CD8-positive, alpha-beta memory T cell (primary cell): Measurements from ENCODE around the gene KRTAP12-4. TPM values are rescaled to one million over a fixed set of nuclear protein-coding genes. Genes with fewer than 3 reads are reported as not detected.

Experiments
- CTCF ChIA-PET: fragments of 350-600 bp; sonication (Branson Sonifier 250); formaldehyde crosslinking; loops from one replicate; lab custom pipeline; 2021; ENCODE audit warnings: antibody characterized with exemption; lab: Charles Lee
- POLR2A ChIA-PET: fragments of 350-600 bp; sonication (Branson Sonifier 250); formaldehyde crosslinking; loops from one replicate; lab custom pipeline; 2021; ENCODE audit warnings: antibody characterized with exemption; lab: Charles Lee
- DNase-seq, 5 donors: peaks; one replicate each; pipeline versions ENCODE4 v3.0.0 to v3.0.0-alpha.2; 2020 to 2022; ENCODE audit warnings: mixed read lengths in 1 of 5
- H3K27ac ChIP-seq: one replicate; pipeline ENCODE4 v1.7.0; 2013; ENCODE audit warnings: low read depth, mild to moderate bottlenecking, low read length, moderate library complexity
- H3K27me3 ChIP-seq: 2 replicates; pipeline ENCODE4 v1.7.0; 2013; ENCODE audit warnings: low read length, mild to moderate bottlenecking; ENCODE audit not compliant: insufficient read depth, poor library complexity, severe bottlenecking
- H3K36me3 ChIP-seq: 2 replicates; pipeline ENCODE4 v1.7.0; 2013; ENCODE audit warnings: mild to moderate bottlenecking, low read length, moderate library complexity; ENCODE audit not compliant: insufficient read depth
- H3K4me1 ChIP-seq: 2 replicates; pipeline ENCODE4 v1.7.0; 2013; ENCODE audit warnings: mild to moderate bottlenecking, low read length, moderate library complexity; ENCODE audit not compliant: insufficient read depth
- H3K4me3 ChIP-seq: 2 replicates; pipeline ENCODE4 v1.7.0; 2013; ENCODE audit warnings: mild to moderate bottlenecking, low read length
- H3K9me3 ChIP-seq: 2 replicates; pipeline ENCODE4 v1.7.0; 2013; ENCODE audit warnings: mild to moderate bottlenecking, low read length
- H3K27ac Mint-ChIP-seq, 8 donors: one replicate each; pipeline ENCODE4 v1.8.0; 2020 to 2021; ENCODE audit warnings: mixed read lengths in 8 of 8, mild to moderate bottlenecking in 6 of 8, inconsistent platforms in 3 of 8, moderate library complexity in 3 of 8
- H3K27me3 Mint-ChIP-seq, 2 donors: one replicate each; pipeline ENCODE4 v1.8.0; 2020 to 2021; ENCODE audit warnings: mixed read lengths in 2 of 2, mild to moderate bottlenecking in 1 of 2, moderate library complexity in 1 of 2
- H3K36me3 Mint-ChIP-seq, 3 donors: one replicate each; pipeline ENCODE4 v1.8.0; 2020 to 2021; ENCODE audit warnings: mixed read lengths in 3 of 3, inconsistent platforms in 1 of 3, mild to moderate bottlenecking in 1 of 3
- H3K4me1 Mint-ChIP-seq, 3 donors: one replicate each; pipeline ENCODE4 v1.8.0; 2020 to 2021; ENCODE audit warnings: mixed read lengths in 3 of 3, inconsistent platforms in 1 of 3, mild to moderate bottlenecking in 1 of 3
- H3K4me3 Mint-ChIP-seq, 7 donors: one replicate each; pipeline ENCODE4 v1.8.0; 2020 to 2021; ENCODE audit warnings: mixed read lengths in 7 of 7, mild to moderate bottlenecking in 6 of 7, moderate library complexity in 4 of 7, inconsistent platforms in 2 of 7
- H3K9me3 Mint-ChIP-seq, 5 donors: one replicate each; pipeline ENCODE4 v1.8.0; 2020 to 2022; ENCODE audit warnings: mixed read lengths in 5 of 5, mild to moderate bottlenecking in 3 of 5, moderate library complexity in 2 of 5, inconsistent platforms in 1 of 5
- polyA plus RNA-seq: library from polyadenylated mRNA; unstranded; fragments of 300-500 nt; fragmentation: Illumina TruSeq; gene quantifications from one replicate; pipeline ENCODE4 v1.2.3, GENCODE V29; 2021
- total RNA-seq, 2 experiments: library from RNA; stranded (reverse); gene quantifications; one replicate each; pipeline ENCODE4 v1.2.3, GENCODE V29; 2021

Gene KRTAP12-4
- total and polyA plus RNA-seq, 3 experiments from 2014 or later = not detected

DNA sequence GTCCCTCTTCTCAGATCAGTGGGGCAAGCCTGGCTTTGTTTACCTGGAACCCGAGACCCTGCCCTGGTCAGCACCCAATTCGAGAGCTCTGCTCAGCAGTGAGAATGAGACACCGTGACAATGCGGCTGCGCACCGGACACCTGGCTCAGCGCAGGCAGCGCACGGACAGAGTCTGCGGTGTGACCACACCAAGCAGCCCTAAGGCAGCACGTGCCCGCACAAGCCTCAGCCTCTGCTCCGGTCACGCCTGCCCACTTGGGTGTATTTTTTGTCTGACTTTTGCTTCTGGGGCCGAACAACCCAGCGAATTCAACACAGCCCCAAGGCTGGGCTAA is 37.9 kb downstream of the KRTAP12-4 start:
- Mint-ChIP-seq H3K4me1 (peaks cover 42 to 59% (median 54%) of the 10 kb centered on the region in 3 donors), H3K27ac (peak overlapping the region in 2 of 8 donors; percentile 24 to 66), H3K9me3 (peaks cover 18 to 26% (median 22%) of the 10 kb centered on the region in 5 donors), H3K27me3 (peaks cover 0 to 2% of the 10 kb centered on the region in 2 donors), H3K4me3 (no peak overlapping the region), H3K36me3 (peaks cover 10 to 22% (median 17%) of the 10 kb centered on the region in 3 donors)
- H3K4me3 ChIP-seq = no peak overlapping the region
- peaks cover 3% of the 10 kb centered on the region for H3K9me3 ChIP-seq
- ChIA-PET CTCF (no interaction called here), POLR2A (no interaction called here)
- H3K27ac ChIP-seq = no peak overlapping the region
- no peak for DNase-seq
- H3K4me1 ChIP-seq = peaks cover 47% of the 10 kb centered on the region
- no peaks in the 10 kb centered on the region for H3K27me3 ChIP-seq
- no peaks in the 10 kb centered on the region for H3K36me3 ChIP-seq

DNA sequence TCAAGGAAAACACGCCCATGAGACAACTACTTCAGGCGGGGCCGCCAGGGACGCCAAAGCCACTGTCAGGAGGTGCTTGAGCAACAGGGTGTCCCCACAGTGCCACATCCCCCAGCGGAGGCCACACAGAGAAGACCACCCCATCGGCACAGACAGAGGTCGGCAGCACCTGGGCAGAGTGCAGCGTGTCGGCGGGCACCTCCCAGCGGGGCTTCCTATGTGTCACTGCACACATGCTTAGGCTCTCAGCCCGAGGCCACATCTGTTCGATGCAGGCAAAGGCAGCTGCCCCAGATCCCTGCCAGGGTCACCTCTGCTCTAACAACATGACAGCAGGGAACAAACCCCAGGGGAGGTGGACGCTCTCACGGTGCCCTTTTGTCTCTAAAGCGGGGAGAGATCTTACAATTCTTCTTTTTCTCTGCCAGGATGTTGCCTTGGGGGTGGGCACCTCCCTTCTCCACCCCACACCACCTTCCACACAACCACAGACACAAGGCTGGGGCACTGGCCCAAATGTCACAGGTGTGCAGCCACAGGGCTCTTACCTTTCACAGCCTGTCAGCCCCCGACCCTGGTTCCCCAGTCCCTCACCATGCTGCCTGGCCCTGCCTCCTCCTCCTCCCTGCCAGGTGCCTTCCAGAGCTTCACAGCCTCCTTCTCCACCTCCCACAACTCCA is 38.4 kb downstream of the KRTAP12-4 start:
- DNase-seq = peak in 1 of 5 donors; percentile 18
- no peak overlapping the region for H3K27ac ChIP-seq
- Mint-ChIP-seq H3K4me1 (peaks cover 42 to 59% (median 54%) of the 10 kb centered on the region in 3 donors), H3K4me3 (peak overlapping the region in 1 of 7 donors; percentile 72), H3K27me3 (peaks cover 0 to 2% of the 10 kb centered on the region in 2 donors), H3K36me3 (peaks cover 10 to 26% (median 20%) of the 10 kb centered on the region in 3 donors), H3K9me3 (peaks cover 18 to 29% (median 26%) of the 10 kb centered on the region in 5 donors), H3K27ac (peak overlapping the region in 5 of 8 donors; percentile 17 to 75 (median 45))
- ChIA-PET CTCF (no interaction called here), POLR2A (no interaction called here)
- H3K4me1 ChIP-seq = peaks cover 47% of the 10 kb centered on the region
- no peaks in the 10 kb centered on the region for H3K36me3 ChIP-seq
- no peak overlapping the region for H3K4me3 ChIP-seq
- no peaks in the 10 kb centered on the region for H3K27me3 ChIP-seq
- H3K9me3 ChIP-seq = peaks cover 4% of the 10 kb centered on the region

DNA sequence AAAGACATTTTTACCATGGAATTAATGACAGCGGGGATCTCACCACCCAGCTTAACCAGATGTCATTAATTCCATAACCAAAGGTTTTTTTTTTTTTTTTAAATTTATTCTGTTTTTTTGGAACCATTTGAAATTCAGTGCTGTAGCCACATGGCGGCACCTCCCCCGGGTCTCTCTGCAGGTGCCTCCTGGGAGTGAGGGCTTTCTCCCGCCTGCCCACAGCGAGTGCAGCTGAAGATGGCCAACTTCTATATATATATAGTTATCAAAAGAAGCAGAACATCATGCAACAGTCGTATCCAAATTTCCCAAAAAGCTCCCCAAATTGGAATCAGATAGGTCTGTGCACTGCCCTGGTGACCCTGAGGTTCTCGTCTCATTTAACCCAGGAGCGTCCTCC is 39.0 kb downstream of the KRTAP12-4 start:
- H3K27ac ChIP-seq = no peak overlapping the region
- H3K9me3 ChIP-seq = peaks cover 4% of the 10 kb centered on the region
- H3K4me1 ChIP-seq = peaks cover 47% of the 10 kb centered on the region
- Mint-ChIP-seq H3K4me3 (no peak overlapping the region), H3K27me3 (peaks cover 0 to 2% of the 10 kb centered on the region in 2 donors), H3K4me1 (peaks cover 40 to 55% (median 51%) of the 10 kb centered on the region in 3 donors), H3K27ac (peak overlapping the region in 2 of 8 donors; percentile 17 to 75), H3K36me3 (peaks cover 9 to 24% (median 16%) of the 10 kb centered on the region in 3 donors), H3K9me3 (peaks cover 13 to 27% (median 25%) of the 10 kb centered on the region in 5 donors)
- H3K36me3 ChIP-seq = no peaks in the 10 kb centered on the region
- DNase-seq = no peak
- ChIA-PET CTCF (no interaction called here), POLR2A (no interaction called here)
- no peaks in the 10 kb centered on the region for H3K27me3 ChIP-seq
- no peak overlapping the region for H3K4me3 ChIP-seq

DNA sequence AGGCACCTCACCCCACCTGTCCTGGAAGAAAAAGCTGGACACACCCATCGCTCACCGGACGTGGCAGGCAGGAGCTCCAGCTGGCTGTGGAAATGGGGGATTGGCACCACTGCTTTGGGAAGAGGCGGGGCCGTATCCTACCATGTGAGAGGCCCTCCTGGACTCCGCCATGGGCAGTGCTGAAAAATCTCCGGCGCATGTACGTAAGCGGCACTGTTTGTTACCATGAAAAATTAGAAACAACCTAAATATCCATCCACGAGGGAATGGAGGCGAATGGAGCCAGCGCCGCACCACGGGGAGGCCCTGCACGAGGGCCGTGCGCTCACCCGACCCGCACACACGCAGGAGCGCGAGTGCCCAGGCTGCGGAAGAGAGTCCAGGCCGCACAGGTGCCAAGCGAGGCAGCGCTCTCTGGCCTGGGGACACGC is 39.5 kb downstream of the KRTAP12-4 start:
- CTCF ChIA-PET = no interaction called here
- DNase-seq = no peak

DNA sequence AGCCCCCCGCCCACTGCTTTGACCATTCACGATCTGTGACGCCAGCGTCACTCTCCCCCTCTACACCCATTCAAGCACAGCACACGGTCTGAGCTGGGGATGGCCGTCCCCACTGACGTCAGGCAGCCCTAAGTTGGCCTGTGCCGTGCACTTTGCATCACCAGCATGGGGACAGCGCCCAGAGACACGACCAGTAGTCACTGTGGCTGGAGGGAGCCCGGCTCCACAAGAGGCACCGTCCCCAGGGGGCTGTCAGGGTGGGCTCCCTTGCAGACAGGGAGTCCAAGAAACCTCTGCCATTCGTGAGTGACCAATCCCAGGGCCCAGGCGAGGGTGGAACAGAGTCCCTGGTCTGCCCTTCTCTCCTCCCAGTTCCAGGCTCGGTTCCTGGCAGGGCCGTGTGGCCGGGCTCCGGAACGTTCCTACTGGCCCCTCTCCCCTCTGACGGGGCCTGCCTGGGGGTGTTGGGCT is 40.3 kb downstream of the KRTAP12-4 start:
- Histone ChIP-seq H3K4me3 (no peak overlapping the region), H3K9me3 (peaks cover 4% of the 10 kb centered on the region), H3K27me3 (no peaks in the 10 kb centered on the region), H3K4me1 (peaks cover 37% of the 10 kb centered on the region), H3K27ac (no peak overlapping the region), H3K36me3 (no peaks in the 10 kb centered on the region)
- Mint-ChIP-seq H3K4me3 (no peak overlapping the region), H3K4me1 (peaks cover 29 to 42% (median 40%) of the 10 kb centered on the region in 3 donors), H3K9me3 (peaks cover 12 to 28% (median 24%) of the 10 kb centered on the region in 5 donors), H3K27ac (no peak overlapping the region), H3K27me3 (peaks cover 0 to 2% of the 10 kb centered on the region in 2 donors), H3K36me3 (peaks cover 3 to 20% (median 6%) of the 10 kb centered on the region in 3 donors)
- ChIA-PET POLR2A (no interaction called here), CTCF (no interaction called here)
- no peak for DNase-seq

More for the DNA sequence above, 39.5 kb downstream of the KRTAP12-4 start:
- POLR2A ChIA-PET = no interaction called here
- H3K4me3 ChIP-seq = no peak overlapping the region
- H3K27me3 Mint-ChIP-seq = peaks cover 0 to 2% of the 10 kb centered on the region in 2 donors
- no peaks in the 10 kb centered on the region for H3K36me3 ChIP-seq
- H3K27ac ChIP-seq = no peak overlapping the region
- peaks cover 4% of the 10 kb centered on the region for H3K9me3 ChIP-seq
- H3K27me3 ChIP-seq = no peaks in the 10 kb centered on the region
- H3K4me3 Mint-ChIP-seq = no peak overlapping the region
- peaks cover 37 to 50% (median 48%) of the 10 kb centered on the region in 3 donors for H3K4me1 Mint-ChIP-seq
- H3K36me3 Mint-ChIP-seq = peaks cover 8 to 20% (median 13%) of the 10 kb centered on the region in 3 donors
- no peak overlapping the region for H3K27ac Mint-ChIP-seq
- peaks cover 45% of the 10 kb centered on the region for H3K4me1 ChIP-seq
- peaks cover 11 to 28% (median 24%) of the 10 kb centered on the region in 5 donors for H3K9me3 Mint-ChIP-seq

DNA sequence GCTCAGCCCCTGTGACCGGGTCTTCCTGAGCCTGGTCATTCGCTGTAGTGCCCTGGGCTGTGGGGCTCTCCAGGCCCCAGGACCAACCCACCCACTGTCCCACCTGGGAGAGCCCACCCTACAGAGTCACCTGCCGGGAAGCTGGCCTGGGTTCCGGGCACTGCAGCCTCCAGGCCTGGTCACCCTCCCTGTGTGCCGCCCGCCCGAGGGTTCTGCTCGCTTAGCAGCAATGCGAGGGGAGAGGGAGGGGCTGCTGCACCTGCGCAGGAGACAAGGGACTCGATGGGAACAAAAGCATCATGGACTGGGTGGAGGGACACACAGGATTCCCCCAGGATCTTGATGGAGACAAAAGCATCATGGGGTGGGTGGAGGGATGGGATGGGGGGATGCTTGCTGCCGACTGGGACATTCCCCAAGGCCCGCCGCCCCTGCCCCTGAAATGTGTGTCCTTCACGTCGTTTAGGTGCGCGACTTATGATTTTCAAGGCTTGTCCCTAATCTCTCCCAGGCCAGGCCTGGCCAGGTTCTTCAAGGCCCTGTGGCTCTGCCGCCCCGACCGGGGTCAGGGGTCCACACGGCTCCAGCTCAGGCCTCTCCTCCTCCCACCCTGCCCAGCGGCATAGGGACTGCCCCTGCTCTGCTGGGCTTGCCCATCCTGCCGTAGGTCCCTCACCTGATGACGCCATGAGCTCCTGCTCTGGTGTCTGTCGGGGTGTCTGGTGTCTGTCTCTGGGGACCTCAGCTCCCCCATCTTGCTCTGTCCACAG is 40.9 kb downstream of the KRTAP12-4 start:
- Mint-ChIP-seq H3K9me3 (peaks cover 15 to 28% (median 24%) of the 10 kb centered on the region in 5 donors), H3K36me3 (peaks cover 2 to 20% (median 3%) of the 10 kb centered on the region in 3 donors), H3K4me1 (peaks cover 23 to 36% (median 34%) of the 10 kb centered on the region in 3 donors), H3K4me3 (no peak overlapping the region), H3K27ac (no peak overlapping the region), H3K27me3 (peaks cover 0 to 2% of the 10 kb centered on the region in 2 donors)
- H3K4me1 ChIP-seq = peaks cover 31% of the 10 kb centered on the region
- ChIA-PET POLR2A (no interaction called here), CTCF (no interaction called here)
- no peaks in the 10 kb centered on the region for H3K36me3 ChIP-seq
- DNase-seq = no peak
- H3K27ac ChIP-seq = no peak overlapping the region
- H3K27me3 ChIP-seq = no peaks in the 10 kb centered on the region
- peaks cover 4% of the 10 kb centered on the region for H3K9me3 ChIP-seq
- H3K4me3 ChIP-seq = no peak overlapping the region

DNA sequence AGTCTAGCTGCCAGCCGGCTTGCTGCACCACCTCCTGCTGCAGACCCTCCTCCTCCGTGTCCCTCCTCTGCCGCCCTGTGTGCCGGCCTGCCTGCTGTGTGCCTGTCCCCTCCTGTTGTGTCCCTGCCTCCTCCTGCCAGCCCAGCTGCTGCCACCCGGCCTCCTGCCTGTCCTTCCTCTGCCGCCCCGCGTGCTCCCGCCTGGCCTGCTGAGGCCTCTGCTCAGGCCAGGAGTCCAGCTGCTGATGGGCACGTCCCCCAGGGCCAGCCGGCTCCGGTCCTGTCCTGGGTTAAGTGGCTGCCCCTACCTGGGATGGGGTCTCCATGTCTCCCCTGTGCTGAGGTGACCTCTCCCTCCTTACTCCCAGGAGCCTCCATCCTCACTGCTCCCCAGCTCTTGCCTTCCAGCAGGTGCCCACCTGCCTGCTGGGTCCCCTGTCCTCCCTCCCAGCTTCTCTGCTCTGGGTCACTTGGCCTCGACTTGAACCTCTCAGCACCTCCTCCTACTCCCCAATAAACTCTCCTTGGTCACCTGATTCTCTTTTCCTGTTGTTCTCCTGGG is 41.7 kb downstream of the KRTAP12-4 start:
- Histone ChIP-seq H3K36me3 (no peaks in the 10 kb centered on the region), H3K27ac (no peak overlapping the region), H3K27me3 (peaks cover 1% of the 10 kb centered on the region), H3K4me1 (peaks cover 23% of the 10 kb centered on the region), H3K9me3 (peaks cover 4% of the 10 kb centered on the region), H3K4me3 (no peak overlapping the region)
- Mint-ChIP-seq H3K27ac (peak overlapping the region in 1 of 8 donors; percentile 57), H3K27me3 (peaks cover 0 to 5% of the 10 kb centered on the region in 2 donors), H3K4me1 (peaks cover 16 to 27% (median 26%) of the 10 kb centered on the region in 3 donors), H3K9me3 (peaks cover 15 to 28% (median 24%) of the 10 kb centered on the region in 5 donors), H3K36me3 (peaks cover 1 to 20% (median 2%) of the 10 kb centered on the region in 3 donors), H3K4me3 (no peak overlapping the region)
- DNase-seq = no peak
- ChIA-PET POLR2A (no interaction called here), CTCF (no interaction called here)
